Karpas-422 (cell line): Measurements from ENCODE around the gene MAP3K5. TPM values are rescaled to one million over a fixed set of nuclear protein-coding genes. Genes with fewer than 3 reads are reported as not detected.

Experiments used
- DNase-seq: peaks from one replicate; pipeline ENCODE4 v3.0.0-alpha.2; 2015
- H2AFZ ChIP-seq: fragments of 200-600 bp; sonication (generic); 2 replicates; pipeline ENCODE4 v1.6.1; 2014; ENCODE audit warnings: antibody characterized with exemption, low read length, mixed read lengths
- H3K27ac ChIP-seq: fragments of 200-600 bp; sonication (generic); 2 replicates; pipeline ENCODE4 v1.5.1; 2014; ENCODE audit warnings: mild to moderate bottlenecking, low read length, moderate library complexity
- H3K27me3 ChIP-seq: fragments of 200-600 bp; sonication (generic); 2 replicates; pipeline ENCODE4 v1.6.1; 2014; ENCODE audit warnings: low read length, mixed read lengths
- H3K36me3 ChIP-seq: fragments of 200-600 bp; sonication (generic); 2 replicates; pipeline ENCODE4 v1.6.1; 2014; ENCODE audit warnings: low read length, mixed read lengths; ENCODE audit not compliant: insufficient read depth
- H3K4me1 ChIP-seq: fragments of 200-600 bp; sonication (generic); 2 replicates; pipeline ENCODE4 v1.6.1; 2014; ENCODE audit warnings: mild to moderate bottlenecking, low read length, mixed read lengths
- H3K4me2 ChIP-seq: fragments of 200-600 bp; sonication (generic); 2 replicates; pipeline ENCODE4 v1.6.1; 2014; ENCODE audit warnings: low read length, low read depth, mild to moderate bottlenecking; ENCODE audit not compliant: poor library complexity, severe bottlenecking
- H3K4me3 ChIP-seq: fragments of 200-600 bp; sonication (generic); 2 replicates; pipeline ENCODE4 v1.5.1; 2014; ENCODE audit warnings: mild to moderate bottlenecking, antibody characterized with exemption, low read length, mixed read lengths
- H3K79me2 ChIP-seq: fragments of 200-600 bp; sonication (generic); 2 replicates; pipeline ENCODE4 v1.6.1; 2014; ENCODE audit warnings: mild to moderate bottlenecking, low read length, mixed read lengths
- H3K9ac ChIP-seq: fragments of 200-600 bp; sonication (generic); 2 replicates; pipeline ENCODE4 v1.6.0; 2014; ENCODE audit warnings: low read length
- H3K9me2 ChIP-seq: fragments of 200-600 bp; sonication (generic), shearing (Covaris generic); replicated peaks from 2 replicates; pipeline ENCODE4 v1.6.0; 2014; ENCODE audit warnings: mild to moderate bottlenecking, low read length, moderate library complexity; ENCODE audit not compliant: insufficient read depth
- H3K9me3 ChIP-seq: fragments of 300-700, 200-600 bp; sonication (generic); 2 replicates; pipeline ENCODE4 v1.6.1; 2014; ENCODE audit warnings: low read length, mixed read lengths
- H4K20me1 ChIP-seq: fragments of 200-600 bp; sonication (generic); 2 replicates; pipeline ENCODE4 v1.6.1; 2014; ENCODE audit warnings: mild to moderate bottlenecking, antibody characterized with exemption, low read length, low read depth; ENCODE audit not compliant: insufficient read depth
- total RNA-seq: library from RNA; depleted of rRNA; stranded (reverse); fragments of >200 nt; shearing (Covaris generic); gene quantifications from 2 replicates; pipeline ENCODE4 v1.2.3, GENCODE V29; 2014; ENCODE audit warnings: low replicate concordance

Gene MAP3K5
- total RNA-seq, 1 experiment from 2014 or later = 1.1 TPM

- DNase-seq = no peak
- no peak overlapping the region for H3K4me3 ChIP-seq
- H4K20me1 ChIP-seq = no peaks in the 10 kb centered on the region
- no peak overlapping the region for H3K27ac ChIP-seq
- peaks cover 5% of the 10 kb centered on the region; the same call in 1 of the 2 replicates for H3K9me3 ChIP-seq
- no peak overlapping the region for H3K9ac ChIP-seq
- peaks cover 2% of the 10 kb centered on the region; the same call in 1 of the 2 replicates for H3K27me3 ChIP-seq
- H3K4me2 ChIP-seq = no peak overlapping the region
- H3K79me2 ChIP-seq = no peaks in the 10 kb centered on the region
- H3K4me1 ChIP-seq = no peaks in the 10 kb centered on the region
- no peaks in the 10 kb centered on the region for H3K36me3 ChIP-seq
- no peaks in the 10 kb centered on the region for H3K9me2 ChIP-seq
- H2AFZ ChIP-seq = no peak overlapping the region
Measured at GRCh38 chr6:136568129-136568528, 224.1 kb downstream of the MAP3K5 start.

- H3K9ac ChIP-seq = no peak overlapping the region
- H3K4me2 ChIP-seq = no peak overlapping the region
- no peaks in the 10 kb centered on the region for H4K20me1 ChIP-seq
Measured at GRCh38 chr6:136567688-136568087, 224.6 kb downstream of the MAP3K5 start.

GRCh38 chr6:136566851-136567250 is 225.4 kb downstream of the MAP3K5 start:
- Histone ChIP-seq H3K4me3 (no peak overlapping the region), H3K79me2 (no peaks in the 10 kb centered on the region), H3K9ac (no peak overlapping the region), H3K27ac (no peak overlapping the region), H4K20me1 (no peaks in the 10 kb centered on the region), H3K27me3 (peaks cover 2% of the 10 kb centered on the region; the same call in 1 of the 2 replicates), H2AFZ (no peak overlapping the region), H3K4me1 (no peaks in the 10 kb centered on the region), H3K36me3 (no peaks in the 10 kb centered on the region), H3K4me2 (no peak overlapping the region), H3K9me3 (peaks cover 5% of the 10 kb centered on the region; the same call in 1 of the 2 replicates), H3K9me2 (no peaks in the 10 kb centered on the region)
- DNase-seq = no peak

More at GRCh38 chr6:136567688-136568087, 224.6 kb downstream of the MAP3K5 start:
- Histone ChIP-seq H3K79me2 (no peaks in the 10 kb centered on the region), H3K4me3 (no peak overlapping the region), H3K27me3 (peaks cover 2% of the 10 kb centered on the region; the same call in 1 of the 2 replicates), H3K9me2 (no peaks in the 10 kb centered on the region), H2AFZ (no peak overlapping the region), H3K36me3 (no peaks in the 10 kb centered on the region), H3K9me3 (peaks cover 5% of the 10 kb centered on the region; the same call in 1 of the 2 replicates), H3K4me1 (no peaks in the 10 kb centered on the region), H3K27ac (no peak overlapping the region)
- no peak for DNase-seq

GRCh38 chr6:136566007-136566487 is 226.2 kb downstream of the MAP3K5 start:
- H3K79me2 ChIP-seq = no peaks in the 10 kb centered on the region
- H4K20me1 ChIP-seq = no peaks in the 10 kb centered on the region
- no peak overlapping the region for H3K4me3 ChIP-seq
- H2AFZ ChIP-seq = no peak overlapping the region
- H3K4me1 ChIP-seq = no peaks in the 10 kb centered on the region
- H3K27ac ChIP-seq = no peak overlapping the region
- no peak overlapping the region for H3K4me2 ChIP-seq
- no peak for DNase-seq
- no peaks in the 10 kb centered on the region for H3K27me3 ChIP-seq
- peaks cover 2% of the 10 kb centered on the region; the same call in 1 of the 2 replicates for H3K9me3 ChIP-seq
- H3K36me3 ChIP-seq = no peaks in the 10 kb centered on the region
- H3K9me2 ChIP-seq = no peaks in the 10 kb centered on the region
- H3K9ac ChIP-seq = no peak overlapping the region

- Histone ChIP-seq H3K4me3 (no peak overlapping the region), H3K27ac (no peak overlapping the region), H3K9ac (no peak overlapping the region), H3K36me3 (no peaks in the 10 kb centered on the region), H4K20me1 (no peaks in the 10 kb centered on the region), H3K79me2 (no peaks in the 10 kb centered on the region), H2AFZ (no peak overlapping the region), H3K4me1 (no peaks in the 10 kb centered on the region), H3K27me3 (no peaks in the 10 kb centered on the region), H3K9me2 (no peaks in the 10 kb centered on the region), H3K4me2 (no peak overlapping the region), H3K9me3 (no peaks in the 10 kb centered on the region)
- no peak for DNase-seq
Measured at GRCh38 chr6:136564180-136564579, 228.1 kb downstream of the MAP3K5 start.

- H3K9me3 ChIP-seq = no peaks in the 10 kb centered on the region
- no peaks in the 10 kb centered on the region for H4K20me1 ChIP-seq
- H2AFZ ChIP-seq = no peak overlapping the region
- H3K9ac ChIP-seq = no peak overlapping the region
- H3K79me2 ChIP-seq = no peaks in the 10 kb centered on the region
- H3K27me3 ChIP-seq = no peaks in the 10 kb centered on the region
- no peaks in the 10 kb centered on the region for H3K9me2 ChIP-seq
- H3K36me3 ChIP-seq = no peaks in the 10 kb centered on the region
- DNase-seq = no peak
- no peak overlapping the region for H3K27ac ChIP-seq
- H3K4me3 ChIP-seq = no peak overlapping the region
- H3K4me2 ChIP-seq = no peak overlapping the region
- no peaks in the 10 kb centered on the region for H3K4me1 ChIP-seq
Measured at GRCh38 chr6:136563386-136564152, 228.7 kb downstream of the MAP3K5 start.

- no peaks in the 10 kb centered on the region for H4K20me1 ChIP-seq
- no peak overlapping the region for H3K4me3 ChIP-seq
- H3K4me2 ChIP-seq = no peak overlapping the region
- H3K9ac ChIP-seq = no peak overlapping the region
- H3K36me3 ChIP-seq = no peaks in the 10 kb centered on the region
- no peaks in the 10 kb centered on the region for H3K4me1 ChIP-seq
- H2AFZ ChIP-seq = no peak overlapping the region
- no peak overlapping the region for H3K27ac ChIP-seq
- H3K9me3 ChIP-seq = no peaks in the 10 kb centered on the region
- H3K79me2 ChIP-seq = no peaks in the 10 kb centered on the region
- DNase-seq = no peak
- H3K9me2 ChIP-seq = no peaks in the 10 kb centered on the region
- H3K27me3 ChIP-seq = no peaks in the 10 kb centered on the region
Measured at GRCh38 chr6:136562211-136562610, 230.1 kb downstream of the MAP3K5 start.

- DNase-seq = no peak
- Histone ChIP-seq H3K4me3 (no peak overlapping the region), H3K9me2 (no peaks in the 10 kb centered on the region), H2AFZ (no peak overlapping the region), H3K9ac (no peak overlapping the region), H4K20me1 (no peaks in the 10 kb centered on the region), H3K9me3 (no peaks in the 10 kb centered on the region), H3K4me1 (no peaks in the 10 kb centered on the region), H3K36me3 (no peaks in the 10 kb centered on the region), H3K4me2 (no peak overlapping the region), H3K27me3 (no peaks in the 10 kb centered on the region), H3K27ac (no peak overlapping the region), H3K79me2 (no peaks in the 10 kb centered on the region)
Measured at GRCh38 chr6:136553166-136553787, 239.0 kb downstream of the MAP3K5 start.
